Hematopoietic multipotent progenitor cell treated with erythropoietin and hydrocortisone succinate and interleukin-3 and kit ligand, for 6 days (in vitro differentiated cells): ENCODE data around the gene CTNND2.
"Not testable (repeated sequence)": the region's sequence is repeated elsewhere in the genome, so short reads cannot be mapped to it uniquely, and the experiment has no call there.

Experiments used
- DNase-seq: peaks from one replicate; pipeline ENCODE4 v3.0.0-alpha.2; 2015

CTNND2 gene

DNA sequence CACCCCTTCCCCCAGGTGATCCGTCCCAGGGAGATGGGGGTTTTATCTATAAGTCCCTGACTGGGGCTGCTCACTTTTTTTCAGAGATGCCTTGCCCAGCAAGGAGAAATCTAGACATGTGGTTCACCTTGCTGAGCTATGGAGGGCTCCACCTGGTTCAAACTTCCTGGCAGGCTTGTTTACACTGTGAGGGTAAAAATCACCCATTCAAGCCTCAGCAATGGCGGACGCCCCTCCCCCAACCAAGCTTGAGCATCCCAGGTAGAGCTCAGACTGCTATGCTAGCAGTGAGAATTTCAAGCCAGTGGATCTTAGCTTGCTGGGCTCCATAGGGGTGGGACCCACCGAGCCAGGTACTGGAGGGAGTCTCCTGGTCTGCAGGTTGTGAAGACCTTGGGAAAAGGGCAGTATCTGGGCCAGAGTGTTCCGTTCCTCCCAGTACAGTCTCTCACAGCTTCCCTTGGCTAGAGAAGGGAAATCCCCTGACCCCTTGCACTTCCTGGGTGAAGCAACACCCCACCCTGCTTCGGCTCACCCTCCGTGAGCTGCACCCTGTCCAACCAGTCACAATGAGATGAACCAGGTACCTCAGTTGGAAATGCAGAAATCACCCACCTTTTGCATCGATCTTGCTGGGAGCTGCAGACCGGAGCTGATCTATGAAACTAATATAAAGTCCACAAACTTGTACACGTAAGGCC lies 231.7 kb downstream of the CTNND2 start:
- no peak for DNase-seq

DNA sequence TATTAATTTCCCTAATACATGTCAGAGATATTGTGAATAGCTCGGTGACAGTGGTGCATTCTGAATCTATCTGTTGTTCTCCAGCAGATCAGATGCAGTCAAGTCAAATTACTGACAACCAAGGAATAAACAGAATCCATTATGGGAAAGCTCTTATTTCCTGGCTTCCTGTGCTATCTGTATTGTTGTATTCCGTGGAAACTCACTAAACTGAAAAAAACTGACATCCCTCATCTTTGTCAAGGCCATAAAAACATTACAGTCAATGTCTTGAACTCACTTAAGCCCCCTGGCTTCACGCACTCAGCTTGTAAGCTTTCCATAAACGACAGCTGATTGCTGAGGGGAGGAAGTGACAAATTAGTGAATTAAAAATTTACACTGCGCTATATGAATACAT lies 245.9 kb downstream of the CTNND2 start:
- no peak for DNase-seq

DNA sequence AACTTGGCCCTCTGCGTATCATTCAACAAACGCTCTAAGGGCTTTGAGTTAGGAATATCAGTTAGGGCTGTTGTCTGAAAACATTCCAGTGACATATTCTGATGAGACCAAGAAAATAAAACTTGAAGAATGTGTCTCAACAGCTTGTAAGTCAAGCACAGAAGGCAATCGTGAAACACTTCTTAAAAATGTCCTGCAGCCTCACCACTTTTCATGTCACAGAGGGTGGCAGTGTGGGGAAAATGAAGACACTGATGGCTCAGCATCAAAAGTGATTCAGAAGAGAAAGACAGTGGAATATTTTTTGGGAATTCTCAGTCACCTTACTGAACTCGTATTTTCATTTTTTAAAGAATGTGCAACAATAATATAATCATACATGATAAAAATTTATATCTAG lies 247.3 kb downstream of the CTNND2 start:
- no peak for DNase-seq

DNA sequence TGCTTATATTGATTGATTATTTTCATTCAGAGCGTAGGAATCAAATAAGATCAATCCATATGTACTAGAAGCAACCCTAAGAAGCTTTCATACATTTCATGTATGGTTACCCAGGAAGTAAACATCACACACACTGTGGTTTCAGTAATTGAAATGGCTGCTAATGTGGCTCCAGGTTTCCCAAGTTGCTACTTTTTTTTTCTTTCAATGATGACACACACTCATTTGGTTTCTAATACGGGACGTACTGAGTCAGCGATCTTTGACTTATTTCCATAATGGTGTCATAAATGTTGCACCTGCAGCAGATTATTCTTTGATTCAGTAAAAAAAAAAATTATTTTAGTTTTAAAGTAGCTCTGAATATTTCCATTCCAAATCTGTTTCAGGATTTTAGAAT lies 248.6 kb downstream of the CTNND2 start:
- no peak for DNase-seq

DNA sequence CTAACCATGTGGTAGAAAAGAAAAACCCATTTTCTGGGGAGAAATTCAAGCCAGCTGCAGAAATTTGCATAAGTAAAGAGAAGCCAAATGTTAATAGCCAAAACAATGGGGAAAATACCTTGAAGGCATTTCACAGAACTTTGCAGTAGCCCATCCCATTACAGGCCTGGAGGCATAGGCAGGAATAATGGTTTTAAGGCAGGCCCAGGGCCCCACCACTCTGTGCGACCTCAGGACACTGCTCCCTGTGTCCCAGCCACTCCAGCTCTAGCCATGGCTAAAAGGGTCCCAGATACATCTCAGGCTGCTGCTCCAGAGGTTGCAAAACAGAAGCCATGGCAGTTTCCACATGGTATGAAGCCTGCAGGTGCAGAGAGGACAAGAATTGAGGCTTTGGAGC lies 253.3 kb downstream of the CTNND2 start:
- DNase-seq = no peak

DNA sequence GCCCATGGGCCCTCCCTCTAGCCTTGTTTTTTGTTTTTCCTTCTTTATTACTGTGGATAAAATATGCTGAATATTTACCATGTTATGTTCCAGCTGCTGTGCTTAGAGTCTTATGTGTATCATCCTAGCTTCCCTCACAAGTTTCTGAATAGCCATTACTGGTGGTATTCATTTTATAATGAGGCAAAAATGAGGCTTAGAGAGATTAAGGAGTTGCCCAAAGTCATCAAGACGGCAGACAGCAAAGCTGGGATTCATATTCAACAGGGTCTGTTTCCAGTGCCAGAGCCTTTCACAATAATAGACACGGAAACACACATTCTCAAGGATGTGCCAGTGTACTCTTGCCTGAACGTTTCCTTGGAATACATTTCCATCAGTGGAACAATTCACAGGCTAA lies 258.1 kb downstream of the CTNND2 start:
- DNase-seq = no peak

DNA sequence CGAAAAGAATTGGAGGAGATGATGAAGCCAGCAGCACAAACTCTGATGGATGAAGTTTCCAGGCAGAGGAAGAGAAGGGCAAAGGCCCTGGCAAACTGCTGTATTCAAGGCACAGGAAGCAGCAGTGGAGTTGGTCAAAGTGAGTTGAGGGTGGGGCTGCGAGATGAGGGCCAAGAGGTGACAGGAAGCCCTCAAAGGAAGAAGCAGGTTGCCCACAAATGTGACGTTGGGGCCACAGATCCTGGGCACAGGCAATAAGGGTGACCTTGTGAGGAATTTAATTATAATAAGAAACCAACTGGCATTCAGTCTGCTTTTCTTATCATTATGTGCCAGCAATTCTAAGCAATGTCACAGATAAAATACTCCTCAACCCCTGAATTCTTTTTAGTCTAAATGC lies 261.8 kb downstream of the CTNND2 start:
- DNase-seq = peak; percentile 63

DNA sequence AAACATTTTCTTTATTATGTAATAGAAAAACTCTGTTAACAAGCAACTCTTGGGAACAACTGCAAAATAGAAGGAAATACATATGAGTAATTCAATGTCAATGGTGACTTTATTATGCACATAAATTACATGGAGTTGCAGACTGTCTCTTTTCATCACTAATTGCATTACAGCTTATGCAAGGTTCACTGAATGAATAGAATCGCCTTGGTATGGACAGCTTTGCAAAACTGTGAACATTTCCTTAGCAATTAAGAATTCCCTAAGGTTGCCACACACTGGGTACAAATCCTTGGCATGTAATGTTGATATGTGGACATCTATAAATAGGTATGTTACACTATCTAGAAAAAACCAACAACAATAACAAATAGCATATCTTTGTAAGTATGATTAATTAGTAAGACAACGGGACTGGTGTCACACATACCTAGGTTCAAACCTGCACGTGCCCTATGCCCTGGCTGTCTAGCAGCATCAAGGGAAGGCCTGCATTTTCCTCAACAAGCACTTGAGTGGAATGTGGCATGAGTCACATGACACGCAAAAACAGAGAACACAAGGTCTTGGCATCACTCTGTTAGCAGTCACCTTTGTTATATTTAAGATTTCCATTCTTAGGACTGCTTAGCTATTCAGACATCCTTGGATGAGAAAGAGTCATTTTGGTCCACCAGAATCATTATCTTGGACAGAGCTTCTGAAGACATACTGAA lies 263.9 kb downstream of the CTNND2 start:
- no peak for DNase-seq

DNA sequence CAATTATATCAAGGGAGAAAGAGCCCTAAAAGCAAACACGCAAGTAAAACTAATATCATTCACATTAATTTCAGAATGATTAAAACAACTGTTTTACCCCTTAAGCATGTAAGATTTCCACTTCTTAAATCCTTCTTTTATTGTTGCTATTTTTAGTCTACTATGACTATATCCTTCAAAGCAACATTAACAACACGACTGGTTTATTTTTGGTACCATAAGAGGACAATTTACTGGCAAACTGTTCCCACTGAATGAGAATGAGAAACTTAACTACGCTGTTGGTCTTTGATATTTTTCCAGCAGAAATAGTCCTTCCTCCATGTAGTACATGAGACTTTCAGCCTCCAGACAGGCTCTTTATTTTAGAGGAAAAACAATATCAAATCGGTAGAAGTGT lies 281.5 kb downstream of the CTNND2 start:
- DNase-seq = no peak

DNA sequence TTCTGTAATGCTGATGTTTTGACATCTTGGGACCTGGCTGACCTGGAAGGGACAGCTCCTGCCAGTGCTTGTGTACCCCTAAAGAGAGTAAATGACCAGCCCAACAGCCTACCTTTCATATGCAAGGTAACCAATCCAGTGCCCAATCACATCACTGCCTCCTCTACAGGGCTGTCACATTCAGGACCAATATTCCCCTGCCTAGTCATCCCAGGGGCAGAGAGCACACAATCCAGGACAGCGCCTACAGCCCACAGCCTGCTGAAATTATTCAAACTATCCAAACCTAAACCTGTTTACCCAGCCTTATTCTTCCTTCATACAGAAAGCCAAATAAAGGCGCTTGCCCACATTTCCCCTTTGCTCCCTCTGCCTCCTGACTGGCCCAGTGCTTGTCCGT lies 284.1 kb downstream of the CTNND2 start:
- DNase-seq = no peak

DNA sequence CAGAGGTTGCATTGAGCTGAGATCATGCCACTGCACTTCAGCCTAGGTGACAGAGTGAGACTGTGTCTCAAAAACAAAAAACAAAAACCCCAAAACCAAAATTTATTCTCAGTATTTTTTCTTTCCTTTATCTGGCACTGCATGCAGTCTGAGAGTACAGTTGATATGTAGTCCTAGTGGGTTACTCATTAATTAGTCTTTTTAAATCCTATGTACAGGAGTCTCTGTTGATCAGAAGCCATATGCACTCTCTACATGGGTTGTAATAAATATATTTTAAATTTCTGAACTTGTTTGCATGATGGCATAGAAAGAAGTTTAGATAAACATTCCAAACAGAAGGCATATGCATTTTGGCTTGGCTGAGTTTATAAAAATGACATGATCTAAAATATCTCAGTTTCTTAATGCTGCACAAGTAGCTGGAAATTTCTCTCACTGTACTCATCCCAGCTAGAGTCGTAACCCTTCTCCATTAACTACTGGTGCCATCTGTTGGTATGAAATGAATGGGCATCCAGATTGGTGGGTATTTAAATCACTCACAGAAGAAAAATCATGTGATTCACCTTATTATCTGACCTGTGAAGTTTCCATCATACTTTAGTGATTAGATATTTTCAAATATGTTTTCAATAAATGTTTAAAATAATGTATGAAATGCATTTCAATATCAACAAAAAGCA lies 284.8 kb downstream of the CTNND2 start:
- DNase-seq = peak; percentile 17

DNA sequence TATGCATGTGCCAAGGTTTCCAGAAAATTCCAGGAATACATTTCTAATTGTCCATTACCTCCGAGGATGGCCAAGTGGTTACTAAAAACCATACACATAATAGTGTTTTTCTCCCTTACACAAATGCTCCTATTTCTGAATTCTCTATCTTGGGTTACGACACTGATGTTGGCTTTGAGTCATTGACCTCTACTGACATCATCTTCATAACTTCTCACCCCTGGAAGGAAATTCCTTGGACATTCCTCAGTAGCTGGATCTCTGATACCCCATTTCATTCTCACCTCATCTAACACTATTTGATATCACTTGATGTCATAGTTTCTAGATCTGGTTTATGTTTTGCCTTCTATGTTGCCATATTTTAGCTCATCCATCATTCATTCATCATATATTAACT lies 287.2 kb downstream of the CTNND2 start:
- DNase-seq = no peak

DNA sequence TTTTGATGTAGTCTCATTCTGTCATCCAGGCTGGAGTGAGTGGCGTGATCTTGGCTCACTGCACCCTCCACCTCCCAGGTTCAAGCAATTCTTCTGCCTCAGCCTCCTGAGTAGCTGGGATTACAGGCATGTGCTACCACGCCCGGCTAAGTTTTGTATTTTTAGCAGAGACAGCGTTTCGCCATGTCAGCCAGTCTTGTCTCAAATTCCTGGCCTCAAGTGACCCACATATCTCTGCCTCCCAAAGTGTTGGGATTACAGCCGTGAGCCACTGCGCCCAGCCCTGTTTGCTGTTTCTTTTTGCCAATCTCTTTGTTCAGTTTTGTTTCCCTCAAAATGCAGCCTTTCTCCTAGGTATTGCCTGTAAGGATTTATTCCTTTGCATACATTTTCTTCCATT lies 287.6 kb downstream of the CTNND2 start:
- not testable (repeated sequence) for DNase-seq

DNA sequence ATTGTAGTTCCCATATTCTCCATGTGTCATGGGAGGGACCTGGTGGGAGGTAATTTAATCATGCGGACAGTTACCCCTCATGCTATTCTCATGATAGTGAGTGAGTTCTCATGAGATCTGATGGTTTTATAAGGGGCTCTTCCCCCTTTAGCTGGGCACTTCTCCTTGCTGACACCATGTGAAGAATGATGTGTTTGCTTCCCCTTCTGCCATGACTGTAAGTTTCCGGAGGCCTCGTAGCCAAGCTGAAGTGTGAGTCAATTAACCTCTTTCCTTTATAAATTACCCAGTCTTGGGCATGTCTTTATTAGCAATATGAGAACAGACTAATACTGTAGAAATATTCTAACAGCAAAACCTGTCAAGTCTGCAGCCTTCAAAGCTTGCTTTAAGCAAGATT lies 293.2 kb downstream of the CTNND2 start:
- DNase-seq = peak; percentile 3

DNA sequence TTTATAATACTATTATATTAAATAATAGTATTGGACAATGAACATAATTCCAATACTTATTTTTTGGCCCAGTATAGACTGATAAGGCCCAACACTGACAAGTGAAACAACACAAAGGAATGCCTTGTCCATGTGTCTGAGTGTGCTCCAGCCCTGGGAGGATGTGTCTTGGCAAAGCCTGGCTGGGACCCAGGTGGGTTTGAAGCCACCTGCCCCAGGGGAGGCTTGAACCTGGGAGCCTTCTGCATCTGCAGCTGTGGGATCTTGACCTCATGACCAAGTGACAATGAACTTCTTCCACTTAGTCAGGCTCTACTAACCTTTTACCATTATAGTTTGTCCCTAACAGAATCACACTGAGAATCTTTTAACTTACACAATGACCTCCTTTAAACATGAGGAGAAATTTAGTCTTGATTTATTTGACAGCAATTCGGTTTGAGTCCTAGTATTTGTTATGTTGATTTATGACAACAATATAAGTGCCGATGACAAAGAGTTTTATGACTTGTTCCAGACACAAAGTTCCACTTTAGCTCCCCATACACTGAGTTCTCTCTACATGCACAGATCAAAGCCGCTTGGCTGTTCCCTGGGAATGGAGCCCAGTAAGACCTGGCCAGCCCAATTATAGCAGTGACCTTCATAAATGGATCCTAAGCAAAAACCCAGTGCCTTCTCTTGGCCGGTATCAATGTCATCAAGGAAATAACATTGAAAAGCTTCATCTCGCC lies 294.5 kb downstream of the CTNND2 start:
- DNase-seq = no peak

DNA sequence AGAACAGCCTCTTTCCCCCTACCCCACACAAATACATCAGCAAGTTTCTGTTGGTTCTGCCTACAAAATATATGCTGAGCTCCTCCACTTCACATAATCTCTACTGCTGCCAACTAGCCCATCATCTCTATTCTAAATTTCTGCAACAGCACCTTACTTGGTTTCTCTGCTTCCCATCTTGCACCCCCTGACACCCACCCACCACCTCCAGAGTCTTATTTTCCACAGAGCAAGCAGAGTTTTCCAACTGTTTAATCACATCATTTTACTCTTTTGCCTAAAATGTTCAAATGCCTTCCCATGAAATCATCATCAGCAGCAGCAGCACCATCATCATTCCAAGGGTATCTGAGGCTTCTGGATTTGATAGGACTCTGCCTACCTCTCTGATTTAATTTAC lies 295.7 kb downstream of the CTNND2 start:
- DNase-seq = no peak

DNA sequence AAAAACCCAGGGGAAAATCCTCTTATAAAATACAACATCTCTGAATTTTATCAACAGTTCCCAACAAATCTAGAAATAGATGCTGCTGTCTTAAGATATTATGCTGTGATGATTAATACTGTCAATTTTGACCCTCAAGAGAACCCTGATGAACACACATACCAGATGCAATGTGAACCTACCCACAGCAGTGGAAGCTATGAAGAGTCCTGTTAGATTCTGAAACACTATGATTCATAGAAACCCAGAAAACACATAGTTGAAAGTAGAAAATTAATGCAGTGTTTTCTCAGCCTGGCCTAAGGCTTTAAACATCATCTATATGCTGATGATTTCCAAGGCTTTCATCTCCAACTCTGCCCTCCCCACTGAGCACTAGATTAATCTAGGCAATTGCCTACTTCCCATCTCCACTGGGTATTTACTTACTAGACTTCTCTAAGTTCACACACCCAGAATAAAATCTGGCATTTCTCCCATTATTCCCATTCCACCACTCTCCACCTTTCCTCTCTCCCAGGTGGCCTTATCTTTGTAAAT lies 296.2 kb downstream of the CTNND2 start:
- DNase-seq = no peak

DNA sequence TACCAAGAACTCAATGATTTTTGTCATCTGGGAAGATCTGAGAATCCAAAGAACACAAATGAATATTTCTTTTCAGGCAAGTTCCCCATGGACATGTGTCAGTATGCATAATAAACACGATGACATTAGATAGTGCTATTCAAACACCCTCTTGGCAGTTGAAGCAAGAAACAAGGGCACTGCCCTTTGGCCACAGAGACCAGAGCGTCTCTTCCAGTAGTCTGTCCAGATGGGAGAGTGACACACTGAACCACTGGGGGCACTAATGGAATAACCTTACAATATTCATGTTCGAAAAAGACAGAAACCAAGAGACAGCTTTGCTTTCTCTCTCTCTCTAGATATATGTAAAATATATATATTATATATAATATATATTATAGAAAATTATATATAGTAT lies 301.9 kb downstream of the CTNND2 start:
- peak; percentile 2 for DNase-seq

DNA sequence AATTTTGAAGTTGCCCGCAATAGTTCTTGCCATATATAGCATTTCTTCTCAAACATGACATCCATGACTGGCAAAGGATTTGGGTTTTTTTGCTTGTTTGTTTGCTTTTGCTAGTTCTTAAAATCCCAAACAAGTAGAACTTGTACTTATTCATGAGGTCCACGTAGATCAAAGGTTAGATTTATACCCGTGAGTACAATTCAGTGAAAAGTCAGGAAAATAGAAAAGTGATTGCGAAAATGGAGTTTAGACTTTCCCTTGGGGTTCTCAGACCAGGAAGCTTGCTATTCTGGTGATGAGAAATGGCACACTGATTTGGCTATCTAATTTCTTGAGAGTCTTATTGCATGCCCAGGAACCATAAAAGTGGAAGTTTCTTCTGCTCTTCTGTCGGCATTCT lies 304.7 kb downstream of the CTNND2 start:
- DNase-seq = no peak

DNA sequence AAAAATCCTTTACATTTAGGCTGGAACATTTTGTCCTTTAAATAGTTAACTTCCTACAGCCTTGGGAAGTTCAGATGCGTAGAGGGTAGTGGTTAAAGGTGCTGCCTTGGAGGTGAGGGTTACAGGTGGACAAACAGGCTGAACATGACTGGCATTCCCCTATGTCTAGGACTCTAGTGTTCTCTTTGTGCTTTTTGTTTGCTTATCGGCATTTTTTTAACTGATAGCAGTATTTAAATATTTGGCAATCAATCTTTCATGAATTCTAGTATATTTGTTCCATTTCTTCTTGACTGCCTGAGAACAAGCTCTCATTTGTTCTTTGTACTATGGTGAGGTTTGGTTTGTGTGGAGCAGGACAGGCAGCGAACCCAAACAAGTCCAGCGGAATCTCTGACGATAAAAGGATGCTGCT lies 307.6 kb downstream of the CTNND2 start:
- DNase-seq = no peak

DNA sequence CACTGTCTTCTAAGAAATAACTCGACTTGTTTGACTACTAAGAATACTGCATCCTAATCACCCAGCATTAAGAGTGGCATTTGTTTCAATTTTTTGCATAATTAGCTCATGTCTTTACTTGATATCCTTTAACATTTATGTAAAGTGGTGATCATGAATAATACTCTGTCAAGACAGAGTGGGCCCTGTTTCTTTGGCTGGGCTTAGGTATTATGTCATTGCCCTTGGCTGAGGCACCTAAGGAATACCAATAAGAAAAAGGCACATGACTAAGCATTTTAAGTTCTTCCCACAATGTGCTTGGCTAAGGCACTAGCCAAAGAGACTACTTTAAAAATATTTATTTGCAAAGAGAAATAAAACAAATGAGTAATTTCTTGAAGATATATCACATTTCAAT lies 308.1 kb downstream of the CTNND2 start:
- DNase-seq = peak; percentile 3

DNA sequence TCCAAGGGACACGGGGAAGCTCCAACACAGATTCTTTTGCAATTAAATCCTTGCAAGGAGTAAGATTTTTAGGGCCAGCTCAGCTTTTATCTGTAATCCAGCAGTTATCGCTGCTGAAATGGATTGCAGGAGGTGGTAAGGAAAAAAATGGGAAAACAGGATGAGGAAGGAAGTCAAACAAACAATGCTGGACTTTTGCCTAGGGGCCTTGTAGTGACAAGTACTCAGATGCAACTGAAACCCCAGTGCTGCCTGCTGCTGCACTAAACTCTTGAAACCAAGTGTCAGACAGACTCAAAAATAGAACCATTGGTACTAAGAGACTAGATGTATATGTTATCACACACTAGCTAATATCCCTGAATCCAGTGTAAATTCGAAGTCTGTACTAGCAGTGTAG lies 309.2 kb downstream of the CTNND2 start:
- no peak for DNase-seq

DNA sequence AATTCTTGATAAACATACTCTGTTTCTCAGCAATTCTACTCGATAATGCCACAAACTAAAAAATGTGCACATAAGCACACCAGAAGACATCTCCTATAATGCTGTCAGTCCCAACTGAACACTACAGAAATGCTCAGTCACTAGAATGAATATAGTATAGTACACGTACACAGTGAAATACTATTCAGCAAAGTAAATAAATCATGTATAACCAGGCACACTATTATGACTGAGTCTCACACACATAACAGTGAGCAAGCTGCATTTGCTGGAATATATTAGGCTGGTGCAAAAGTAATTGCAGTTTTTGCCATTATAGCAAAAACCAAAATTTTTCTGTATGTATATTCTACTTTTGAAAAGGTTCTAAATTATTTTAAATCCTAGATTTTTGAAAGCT lies 310.2 kb downstream of the CTNND2 start:
- no peak for DNase-seq
